Inflammatory macrophage treated with lipopolysaccharide for 1 hour (primary cell): ENCODE measurements around the gene RAI1.

Source experiments
- DNase-seq, 2 donors: peaks; one replicate each; pipeline ENCODE4 v3.0.0-alpha.2; 2020 to 2022

RAI1 gene

DNA sequence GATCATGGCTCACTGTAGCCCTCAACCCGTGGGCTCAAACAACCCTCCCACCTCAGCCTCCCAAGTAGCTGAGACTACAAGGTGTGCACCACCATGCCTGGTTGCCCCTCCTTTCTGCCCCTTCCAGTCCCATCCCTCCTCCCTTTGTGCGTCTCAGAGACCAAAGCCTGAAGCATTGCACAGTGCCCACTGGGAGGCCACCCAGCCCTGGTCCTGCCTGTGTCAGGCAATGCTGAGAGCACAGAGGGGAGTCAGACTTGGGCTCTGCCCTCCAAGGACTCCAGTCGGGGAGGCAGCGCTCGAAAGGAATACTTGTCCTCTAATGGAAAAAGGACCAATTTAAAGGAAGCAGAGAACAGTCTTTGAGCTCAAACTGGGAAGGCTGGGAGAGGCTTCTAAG lies 20.4 kb downstream of the RAI1 start:
- no peak for DNase-seq

GRCh38 chr17:17702449-17703139 lies 21.3 kb downstream of the RAI1 start:
- DNase-seq = no peak

- no peak for DNase-seq
Observed at GRCh38 chr17:17703140-17703919, 22.1 kb downstream of the RAI1 start.

- no peak for DNase-seq
Observed at GRCh38 chr17:17704931-17705330, 23.7 kb downstream of the RAI1 start.

GRCh38 chr17:17706140-17707060 lies 25.1 kb downstream of the RAI1 start:
- DNase-seq = no peak

GRCh38 chr17:17708295-17708694 lies 27.0 kb downstream of the RAI1 start:
- DNase-seq = no peak

- DNase-seq = no peak
Observed at GRCh38 chr17:17708816-17709215, 27.6 kb downstream of the RAI1 start.

GRCh38 chr17:17709815-17710321 lies 28.6 kb downstream of the RAI1 start:
- DNase-seq = no peak

DNA sequence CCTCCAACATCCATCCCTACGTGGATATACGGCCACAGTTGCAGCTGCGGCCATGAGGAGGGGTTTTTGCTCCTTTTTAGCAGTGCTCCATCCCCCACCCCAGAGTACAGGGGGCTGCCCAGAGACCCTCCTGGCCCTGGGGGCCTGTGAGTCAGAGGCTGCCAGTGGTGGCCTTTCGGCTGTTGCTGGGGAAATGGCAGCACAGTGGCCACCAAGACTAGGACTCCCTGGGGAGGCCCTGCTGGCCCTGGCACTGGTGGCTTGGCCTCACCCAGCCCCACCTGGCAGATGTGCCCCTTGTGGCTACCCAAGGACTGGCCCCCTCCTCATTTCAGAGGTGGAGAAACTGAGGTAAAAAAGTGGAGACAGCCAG lies 29.1 kb downstream of the RAI1 start:
- no peak for DNase-seq

- DNase-seq = no peak
Observed at GRCh38 chr17:17710728-17711541, 29.7 kb downstream of the RAI1 start.

GRCh38 chr17:17711641-17712162 lies 30.4 kb downstream of the RAI1 start:
- no peak for DNase-seq

DNA sequence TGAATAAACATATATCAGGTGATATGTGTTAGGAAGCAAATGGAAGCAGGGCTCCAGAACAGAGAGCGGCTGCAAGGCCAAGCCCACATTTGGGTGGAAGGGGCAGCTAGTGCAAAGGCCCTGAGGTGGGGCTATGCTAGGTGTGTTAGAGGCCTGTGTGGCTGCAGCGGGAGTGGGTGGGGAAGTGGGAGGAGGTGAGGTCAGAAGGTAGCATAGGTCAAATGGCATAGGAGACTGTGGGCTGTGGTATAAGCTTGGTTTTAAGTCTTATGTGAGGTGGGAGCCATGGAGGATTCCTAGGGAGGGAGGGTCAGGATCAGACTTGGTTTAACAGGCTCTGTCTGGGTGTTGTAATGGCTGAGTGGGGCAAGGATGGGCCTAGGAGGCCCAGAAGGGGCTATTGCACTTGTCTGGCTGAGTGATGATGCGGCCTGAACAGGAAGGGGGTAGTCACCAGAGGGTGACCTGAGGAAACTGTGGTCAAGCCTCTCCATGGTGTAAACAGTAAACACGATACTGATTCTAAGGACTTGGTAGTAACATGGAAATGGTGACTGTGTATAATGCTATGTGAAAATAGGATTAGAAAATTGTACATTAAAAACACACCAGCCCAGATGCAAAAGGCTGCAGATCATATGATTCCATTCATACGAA lies 31.1 kb downstream of the RAI1 start:
- peak; percentile 23 to 52 for DNase-seq

- DNase-seq = no peak
Observed at GRCh38 chr17:17713839-17714238, 32.6 kb downstream of the RAI1 start.

DNA sequence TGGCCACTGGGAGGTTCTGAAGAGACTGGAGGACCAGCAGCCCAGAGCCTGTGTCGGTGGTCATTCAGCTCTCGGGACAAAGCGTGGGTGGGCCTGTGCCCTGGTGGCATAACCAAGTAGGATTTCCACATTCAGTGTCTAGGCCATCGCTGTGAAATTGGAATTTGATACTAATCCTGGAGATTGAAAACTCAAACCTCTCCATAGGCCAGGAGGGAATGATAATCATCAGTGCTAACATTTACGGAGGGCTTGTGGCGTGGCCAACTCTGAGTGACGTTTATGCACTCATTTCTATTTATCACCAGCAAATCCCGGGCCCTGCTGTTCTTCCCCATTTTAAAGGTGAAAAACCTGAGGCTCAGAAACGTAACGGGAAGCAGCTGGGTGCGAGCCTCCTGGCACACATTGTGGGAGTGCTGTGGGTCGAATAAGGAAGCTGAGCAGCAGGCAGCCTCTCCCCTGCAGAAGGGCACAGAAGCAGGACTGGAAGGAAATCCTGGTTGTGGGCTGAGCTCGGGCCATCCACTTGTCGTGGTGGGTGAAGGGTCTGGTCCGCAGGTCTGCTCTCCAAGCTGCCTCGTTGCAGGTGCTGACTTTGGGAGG lies 33.1 kb downstream of the RAI1 start:
- DNase-seq = peak in 1 of 2 donors; percentile 35

DNA sequence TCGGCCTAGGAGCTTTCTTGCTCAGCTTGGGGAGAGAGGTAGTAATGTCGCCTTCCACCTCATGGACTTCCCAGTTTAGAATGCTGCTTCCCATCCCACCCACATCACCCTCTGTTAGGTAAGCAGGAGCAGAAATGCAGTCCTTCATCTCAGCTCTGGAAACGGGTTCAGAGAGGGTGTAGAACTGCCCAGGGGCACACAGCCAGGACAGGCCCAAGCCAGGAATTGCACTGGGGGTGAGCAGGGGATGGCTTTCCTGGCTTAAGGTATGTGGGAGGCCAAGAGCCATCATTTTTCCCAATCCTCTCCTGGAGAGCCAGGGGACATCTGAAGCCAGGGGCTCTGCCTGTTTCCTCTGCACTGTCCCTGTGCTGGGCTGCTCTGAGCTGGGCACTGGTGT lies 33.6 kb downstream of the RAI1 start:
- no peak for DNase-seq

- DNase-seq = no peak
Observed at GRCh38 chr17:17716837-17717523, 35.7 kb downstream of the RAI1 start.

DNA sequence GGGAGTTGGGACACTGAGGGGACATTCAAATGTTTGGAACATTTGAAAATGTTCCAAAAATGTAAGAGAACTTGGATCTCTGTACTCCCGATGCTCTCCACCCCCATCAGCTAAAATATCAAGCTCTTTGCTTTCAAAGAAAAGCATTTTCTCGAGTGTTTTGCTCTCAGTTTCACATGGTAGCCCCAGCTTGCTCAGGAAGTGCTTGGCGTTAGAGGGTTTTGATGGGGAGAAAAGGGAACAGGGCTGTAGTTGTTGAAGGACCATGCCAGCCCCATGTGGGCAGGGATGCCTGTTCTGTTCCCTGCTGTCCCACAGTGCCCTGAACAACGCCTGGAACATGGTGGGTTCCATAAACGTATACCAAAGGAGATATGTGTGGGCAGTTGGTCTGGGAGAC lies 37.0 kb downstream of the RAI1 start:
- no peak for DNase-seq

DNA sequence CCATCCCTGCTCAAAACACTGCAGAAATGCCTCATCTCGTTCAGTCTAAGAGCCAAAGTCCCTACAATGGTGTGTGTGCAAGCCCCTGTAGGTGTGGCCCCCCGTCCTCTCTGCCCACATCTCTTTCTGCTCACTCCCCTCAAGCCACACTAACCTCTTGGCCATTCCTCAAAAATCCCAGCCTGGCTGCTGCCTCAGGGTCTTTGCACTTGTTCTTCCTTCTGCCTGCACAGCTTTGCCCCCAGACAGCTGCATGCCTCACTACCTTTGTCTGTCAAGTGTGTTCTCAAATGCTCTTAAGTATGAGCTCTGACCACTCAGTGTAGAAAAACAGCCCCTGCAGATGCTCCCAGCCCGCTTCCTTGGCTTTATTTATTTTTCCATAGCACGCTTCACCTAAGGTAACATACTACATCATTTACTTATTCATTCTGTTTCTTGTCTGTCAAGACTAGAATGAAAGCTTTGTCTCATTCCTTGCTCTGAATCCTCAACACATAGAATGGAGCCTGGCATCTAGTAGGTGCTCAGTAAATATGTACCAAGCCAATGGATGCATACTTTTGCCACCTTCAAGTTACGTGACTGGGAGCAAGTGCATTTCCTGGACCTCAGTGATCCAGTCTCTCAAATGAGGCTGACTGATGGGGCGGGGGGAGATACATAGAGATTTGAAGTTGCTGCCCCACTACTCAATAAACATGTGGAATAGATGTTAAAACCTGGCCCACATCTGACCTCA lies 38.1 kb downstream of the RAI1 start:
- DNase-seq = no peak

DNA sequence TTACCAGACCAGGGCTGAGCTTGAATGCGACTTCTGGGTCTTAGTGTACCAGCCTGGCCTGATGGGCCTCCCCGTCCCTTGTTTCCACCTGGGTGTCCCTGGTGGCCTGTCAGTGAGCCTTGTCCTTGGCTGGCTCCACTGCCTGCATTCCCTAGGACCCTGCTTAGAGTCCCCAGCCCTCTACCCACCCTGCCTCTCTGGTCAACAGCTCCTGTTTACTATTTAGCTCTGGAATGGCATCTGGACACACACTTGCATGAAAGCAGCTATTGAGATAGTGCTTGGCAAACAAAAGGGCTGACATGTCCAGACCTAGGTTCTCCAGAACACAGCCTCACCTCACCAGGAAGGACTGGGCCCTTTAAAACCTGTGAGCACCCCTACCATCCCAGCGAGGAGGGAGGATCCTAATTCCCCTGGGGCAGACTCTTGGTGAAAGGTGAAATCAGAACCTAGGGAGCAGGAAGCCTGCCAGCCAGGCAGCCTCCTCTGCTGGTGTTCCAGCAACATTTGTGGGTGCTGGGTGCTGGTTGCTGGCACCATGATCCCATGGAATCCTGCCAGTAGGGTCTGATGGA lies 38.8 kb downstream of the RAI1 start:
- DNase-seq = no peak
